ENCODE results near the gene PRSS1.
"Not testable (repeated sequence)": the region's sequence is repeated elsewhere in the genome, so short reads cannot be mapped to it uniquely, and the experiment has no call there.

Gene PRSS1

GRCh38 chr7:142748410-142748809, 862 bp upstream of the PRSS1 start:
- not testable (repeated sequence) for DNase-seq

GRCh38 chr7:142750321-142750938, 1.2 kb downstream of the PRSS1 start:
- no peak for DNase-seq

- not testable (repeated sequence) for DNase-seq
Measured at GRCh38 chr7:142751526-142752175, 2.4 kb downstream of the PRSS1 start.

GRCh38 chr7:142752376-142753225, 3.3 kb downstream of the PRSS1 start:
- DNase-seq = no peak

GRCh38 chr7:142753366-142753765, 4.1 kb downstream of the PRSS1 start:
- no peak for DNase-seq

GRCh38 chr7:142753925-142754491, 4.7 kb downstream of the PRSS1 start:
- not testable (repeated sequence) for DNase-seq

- no peak for DNase-seq
Measured at GRCh38 chr7:142754681-142755575, 5.7 kb downstream of the PRSS1 start.

GRCh38 chr7:142758312-142758711, 9.0 kb downstream of the PRSS1 start:
- DNase-seq = not testable (repeated sequence)

GRCh38 chr7:142759433-142759832, 10.2 kb downstream of the PRSS1 start:
- no peak for DNase-seq

- no peak for DNase-seq
Measured at GRCh38 chr7:142760071-142760642, 10.9 kb downstream of the PRSS1 start.

- not testable (repeated sequence) for DNase-seq
Measured at GRCh38 chr7:142761606-142762005, 12.3 kb downstream of the PRSS1 start.

- DNase-seq = no peak
Measured at GRCh38 chr7:142762104-142762503, 12.8 kb downstream of the PRSS1 start.

GRCh38 chr7:142767451-142767850, 18.2 kb downstream of the PRSS1 start:
- no peak for DNase-seq

GRCh38 chr7:142767861-142768260, 18.6 kb downstream of the PRSS1 start:
- DNase-seq = no peak

- not testable (repeated sequence) for DNase-seq
Measured at GRCh38 chr7:142768885-142769284, 19.6 kb downstream of the PRSS1 start.

- no peak for DNase-seq
Measured at GRCh38 chr7:142770661-142771352, 21.5 kb downstream of the PRSS1 start, which contains the start of gene PRSS2. Gene PRSS2, plus strand, starts transcription at chr7:142770970. Its CDS starts 13 bp downstream, at chr7:142770983.

GRCh38 chr7:142771353-142771723, 22.1 kb downstream of the PRSS1 start:
- DNase-seq = no peak

- no peak for DNase-seq
Measured at GRCh38 chr7:142772051-142772450, 22.8 kb downstream of the PRSS1 start.

GRCh38 chr7:142772673-142773072, 23.4 kb downstream of the PRSS1 start:
- DNase-seq = no peak

- DNase-seq = no peak
Measured at GRCh38 chr7:142773230-142773629, 24.0 kb downstream of the PRSS1 start.

All from DMS53 (cell line).